Measurements from ENCODE around the gene ISL1. TPM values are rescaled to one million over a fixed set of nuclear protein-coding genes. Genes with fewer than 3 reads are reported as not detected.

Gene ISL1
- total and polyA plus RNA-seq, 2 of the 4 experiments (the other 2 are of a cell fraction): under 0.01 TPM; not detected in 1

DNA sequence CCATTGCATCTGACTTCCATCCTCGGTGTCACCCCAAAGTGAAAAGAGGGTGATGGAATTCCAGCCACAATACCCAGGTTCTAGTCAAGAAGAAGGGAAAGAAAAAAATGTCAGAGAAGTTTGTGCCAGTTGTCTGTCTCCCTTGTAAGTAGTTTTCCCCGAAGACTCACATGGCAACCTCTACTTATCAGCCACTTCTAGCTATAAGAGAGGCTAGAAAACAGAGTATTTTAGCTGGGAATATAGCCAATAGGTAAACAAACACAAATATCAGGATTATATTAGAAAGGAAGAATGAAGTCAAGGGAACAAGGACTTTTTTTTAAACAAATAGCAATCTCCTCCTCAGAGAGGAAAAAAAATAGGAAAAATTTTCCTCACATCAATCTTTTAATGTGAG, 12.2 kb upstream of the ISL1 start:
- H3K36me3 ChIP-seq (ENCODE audit: control insufficient read depth, insufficient read depth, low read length): no peaks in the 10 kb centered on the region
- no peak overlapping the region for H4K8ac ChIP-seq (ENCODE audit: low read depth in 2 of 2, low read length in 2 of 2)
- H2BK20ac ChIP-seq (ENCODE audit: low read depth, low read length): no peak overlapping the region
- no peaks in the 10 kb centered on the region for H3K9me3 ChIP-seq (ENCODE audit: control insufficient read depth, insufficient read depth, low read length)
- no TSS peak for BruUV-seq (replicated peaks)
- H3K27ac ChIP-seq (ENCODE audit: insufficient read depth, low read length): no peak overlapping the region
- no peaks in the 10 kb centered on the region for H3K9me1 ChIP-seq (ENCODE audit: insufficient read depth, low read length)
- H3K9ac ChIP-seq (ENCODE audit: low read depth, low read length): no peak overlapping the region
- no peak overlapping the region for H3K23ac ChIP-seq (ENCODE audit: low read depth, low read length)
- H2AFZ ChIP-seq (replicated peaks; ENCODE audit: low read length, poor library complexity): no peak overlapping the region
- no peak overlapping the region for H3K4me2 ChIP-seq (ENCODE audit: low read depth, low read length)
- intact Hi-C loops (cut with micrococcal nuclease): no loop called here
- H3K56ac ChIP-seq (ENCODE audit: extremely low read depth, insufficient read depth, low read length): no peak overlapping the region
- H4K91ac ChIP-seq (ENCODE audit: insufficient read depth, low read depth, low read length): no peak overlapping the region
- H3K4me1 ChIP-seq (ENCODE audit: control insufficient read depth, insufficient read depth, low read length): no peaks in the 10 kb centered on the region
- in situ Hi-C loops (cut with MboI; ENCODE audit: low sequenced_read_pairs): no loop called here
- no peak overlapping the region for H3K4me3 ChIP-seq (ENCODE audit: insufficient read depth, low read depth, low read length)
- H3K18ac ChIP-seq (ENCODE audit: low read depth, low read length): no peak overlapping the region
- DNase-seq: no peak
- CTCF ChIA-PET: no interaction called here
- no peak overlapping the region for H2BK120ac ChIP-seq (ENCODE audit: low read depth, low read length)
- H3K4ac ChIP-seq (ENCODE audit: low read depth, low read length): no peak overlapping the region
- POLR2A ChIA-PET (ENCODE audit: unreplicated experiment): no interaction called here
- H2BK15ac ChIP-seq (ENCODE audit: low read depth, low read length): no peak overlapping the region
- no peak for ATAC-seq (ENCODE audit: low read depth)
- TF ChIP-seq MAZ (IDR thresholded peaks at IDR 0.05; ENCODE audit: borderline replicate concordance, low read depth, low read length): no peak
- TF ChIP-seq, protein P1, sequence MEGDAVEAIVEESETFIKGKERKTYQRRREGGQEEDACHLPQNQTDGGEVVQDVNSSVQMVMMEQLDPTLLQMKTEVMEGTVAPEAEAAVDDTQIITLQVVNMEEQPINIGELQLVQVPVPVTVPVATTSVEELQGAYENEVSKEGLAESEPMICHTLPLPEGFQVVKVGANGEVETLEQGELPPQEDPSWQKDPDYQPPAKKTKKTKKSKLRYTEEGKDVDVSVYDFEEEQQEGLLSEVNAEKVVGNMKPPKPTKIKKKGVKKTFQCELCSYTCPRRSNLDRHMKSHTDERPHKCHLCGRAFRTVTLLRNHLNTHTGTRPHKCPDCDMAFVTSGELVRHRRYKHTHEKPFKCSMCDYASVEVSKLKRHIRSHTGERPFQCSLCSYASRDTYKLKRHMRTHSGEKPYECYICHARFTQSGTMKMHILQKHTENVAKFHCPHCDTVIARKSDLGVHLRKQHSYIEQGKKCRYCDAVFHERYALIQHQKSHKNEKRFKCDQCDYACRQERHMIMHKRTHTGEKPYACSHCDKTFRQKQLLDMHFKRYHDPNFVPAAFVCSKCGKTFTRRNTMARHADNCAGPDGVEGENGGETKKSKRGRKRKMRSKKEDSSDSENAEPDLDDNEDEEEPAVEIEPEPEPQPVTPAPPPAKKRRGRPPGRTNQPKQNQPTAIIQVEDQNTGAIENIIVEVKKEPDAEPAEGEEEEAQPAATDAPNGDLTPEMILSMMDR (conservative IDR thresholded peaks at IDR 0.05; ENCODE audit: low read depth, low read length): no peak
- no peak for TF ChIP-seq POLR2A (IDR thresholded peaks at IDR 0.05; ENCODE audit: low read depth, low read length)
- TF ChIP-seq CHD1 (IDR thresholded peaks at IDR 0.05; ENCODE audit: low read depth, low read length): no peak
- no peak for TF ChIP-seq MAFK (IDR thresholded peaks at IDR 0.05; ENCODE audit: low read depth, low read length)
- no peak for TF ChIP-seq SMC3 (IDR thresholded peaks at IDR 0.05; ENCODE audit: low read depth, low read length)
- TF ChIP-seq, protein P2, sequence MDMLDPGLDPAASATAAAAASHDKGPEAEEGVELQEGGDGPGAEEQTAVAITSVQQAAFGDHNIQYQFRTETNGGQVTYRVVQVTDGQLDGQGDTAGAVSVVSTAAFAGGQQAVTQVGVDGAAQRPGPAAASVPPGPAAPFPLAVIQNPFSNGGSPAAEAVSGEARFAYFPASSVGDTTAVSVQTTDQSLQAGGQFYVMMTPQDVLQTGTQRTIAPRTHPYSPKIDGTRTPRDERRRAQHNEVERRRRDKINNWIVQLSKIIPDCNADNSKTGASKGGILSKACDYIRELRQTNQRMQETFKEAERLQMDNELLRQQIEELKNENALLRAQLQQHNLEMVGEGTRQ (IDR thresholded peaks at IDR 0.05; ENCODE audit: low read depth, low read length): no peak
- TF ChIP-seq MXI1 (IDR thresholded peaks at IDR 0.05; ENCODE audit: borderline replicate concordance, low read depth, low read length): no peak
- TF ChIP-seq RFX5 (IDR thresholded peaks at IDR 0.05; ENCODE audit: low read depth, low read length): no peak
- no peak for TF ChIP-seq RAD21 (IDR thresholded peaks at IDR 0.05; ENCODE audit: low read length)
- no peak for TF ChIP-seq FOS (IDR thresholded peaks at IDR 0.05; ENCODE audit: low read depth, low read length)
- no peak for TF ChIP-seq NFE2L2 (IDR thresholded peaks at IDR 0.05; ENCODE audit: low read depth, low read length)
- TF ChIP-seq RCOR1 (IDR thresholded peaks at IDR 0.05; ENCODE audit: insufficient replicate concordance, low read length): no peak
- TF ChIP-seq, protein P3, sequence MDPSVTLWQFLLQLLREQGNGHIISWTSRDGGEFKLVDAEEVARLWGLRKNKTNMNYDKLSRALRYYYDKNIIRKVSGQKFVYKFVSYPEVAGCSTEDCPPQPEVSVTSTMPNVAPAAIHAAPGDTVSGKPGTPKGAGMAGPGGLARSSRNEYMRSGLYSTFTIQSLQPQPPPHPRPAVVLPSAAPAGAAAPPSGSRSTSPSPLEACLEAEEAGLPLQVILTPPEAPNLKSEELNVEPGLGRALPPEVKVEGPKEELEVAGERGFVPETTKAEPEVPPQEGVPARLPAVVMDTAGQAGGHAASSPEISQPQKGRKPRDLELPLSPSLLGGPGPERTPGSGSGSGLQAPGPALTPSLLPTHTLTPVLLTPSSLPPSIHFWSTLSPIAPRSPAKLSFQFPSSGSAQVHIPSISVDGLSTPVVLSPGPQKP (IDR thresholded peaks at IDR 0.05; ENCODE audit: borderline replicate concordance, low read depth, low read length): no peak
- H4K20me1 ChIP-seq (ENCODE audit: insufficient read depth, low read length): no peaks in the 10 kb centered on the region
- no peak overlapping the region for H4K5ac ChIP-seq (ENCODE audit: low read depth, low read length)
- H2AK9ac ChIP-seq (replicated peaks; ENCODE audit: low read depth, low read length, poor library complexity): no peak overlapping the region
- H2AK5ac ChIP-seq (ENCODE audit: low read depth, low read length): no peak overlapping the region
- dilution Hi-C loops (cut with HindIII; ENCODE audit: low sequenced_read_pairs, unreplicated experiment): no loop called here
- no CpG with 5 or more reads among the region's 2 CpGs for WGBS, 2 experiments (ENCODE audit: extremely low coverage in 2 of 2, insufficient read length in 1 of 2)
- no peak overlapping the region for H3K14ac ChIP-seq (replicated peaks; ENCODE audit: low read depth, low read length)
- H3K79me1 ChIP-seq (ENCODE audit: low read depth in 1 of 2, low read length in 2 of 2): no peaks in the 10 kb centered on the region
- no peak overlapping the region for H2BK5ac ChIP-seq (ENCODE audit: low read depth, low read length, poor library complexity, severe bottlenecking)
- H3K27me3 ChIP-seq (ENCODE audit: control insufficient read depth, insufficient read depth, low read length): no peaks in the 10 kb centered on the region
